HepG2 (cell line): ENCODE data around the gene RNF125. TPM values are rescaled to one million over a fixed set of nuclear protein-coding genes. Genes with fewer than 3 reads are reported as not detected.

ENCODE experiments used
- CBFB ChIP-seq: sonication (generic); formaldehyde crosslinking; IDR thresholded peaks from 2 replicates; pipeline ENCODE4 v1.4.0; 2020; ENCODE audit warnings: missing genetic modification reagents
- HIVEP1 ChIP-seq: sonication (generic); formaldehyde crosslinking; IDR thresholded peaks from 2 replicates; pipeline ENCODE4 v1.4.0; 2020; ENCODE audit warnings: mild to moderate bottlenecking, missing genetic modification reagents
- ISX ChIP-seq: sonication (generic); formaldehyde crosslinking; conservative IDR thresholded peaks from 2 replicates; pipeline ENCODE4 v1.5.0; 2020; ENCODE audit warnings: missing genetic modification reagents
- MAZ ChIP-seq, 2 experiments: sonication (generic) in 1 of 2; formaldehyde crosslinking in 1 of 2; IDR thresholded peaks; 2 replicates each; pipeline versions ENCODE4 v1.5.0 to v1.6.1; 2012 to 2020; ENCODE audit warnings: low read depth in 2 of 2, mild to moderate bottlenecking in 2 of 2, borderline replicate concordance in 1 of 2, improper control_type of control experiment in 1 of 2, low read length in 1 of 2, missing genetic modification reagents in 1 of 2, moderate library complexity in 1 of 2
- PHF8 ChIP-seq: sonication (generic); formaldehyde crosslinking; IDR thresholded peaks from 2 replicates; pipeline ENCODE4 v1.5.0; 2020; ENCODE audit warnings: missing genetic modification reagents
- PRMT3 ChIP-seq: sonication (generic); formaldehyde crosslinking; IDR thresholded peaks from 2 replicates; pipeline ENCODE4 v1.8.1; 2022; ENCODE audit warnings: low read depth, mild to moderate bottlenecking, moderate library complexity, missing genetic modification reagents, borderline replicate concordance
- RORA ChIP-seq: sonication (generic); formaldehyde crosslinking; IDR thresholded peaks from 2 replicates; pipeline ENCODE4 v1.5.0; 2020; ENCODE audit warnings: mild to moderate bottlenecking, missing genetic modification reagents, moderate library complexity
- SALL1 ChIP-seq: sonication (generic); formaldehyde crosslinking; IDR thresholded peaks from 2 replicates; pipeline ENCODE4 v1.8.0; 2022; ENCODE audit warnings: mild to moderate bottlenecking, missing genetic modification reagents
- SMAD3 ChIP-seq: sonication (generic); formaldehyde crosslinking; IDR thresholded peaks from 2 replicates; pipeline ENCODE4 v1.4.0; 2020; ENCODE audit warnings: missing genetic modification reagents
- TOE1 ChIP-seq: sonication (generic); formaldehyde crosslinking; IDR thresholded peaks from 2 replicates; pipeline ENCODE4 v1.4.0; 2020; ENCODE audit warnings: mild to moderate bottlenecking, missing genetic modification reagents
- ZBTB43 ChIP-seq: sonication (generic); formaldehyde crosslinking; conservative IDR thresholded peaks from 2 replicates; pipeline ENCODE4 v1.4.0; 2020; ENCODE audit warnings: missing genetic modification reagents
- ZNF101 ChIP-seq: sonication (generic); formaldehyde crosslinking; IDR thresholded peaks from 2 replicates; pipeline ENCODE4 v1.4.0; 2020; ENCODE audit warnings: mild to moderate bottlenecking, low read depth, missing genetic modification reagents, borderline replicate concordance
- ZNF143 ChIP-seq: sonication (generic); formaldehyde crosslinking; IDR thresholded peaks from 2 replicates; pipeline ENCODE4 v1.4.0; 2020; ENCODE audit warnings: missing genetic modification reagents
- ZNF180 ChIP-seq: sonication (generic); formaldehyde crosslinking; IDR thresholded peaks from 2 replicates; pipeline ENCODE4 v1.4.0; 2020; ENCODE audit warnings: low read depth, missing genetic modification reagents, borderline replicate concordance
- ZNF253 ChIP-seq: sonication (generic); formaldehyde crosslinking; IDR thresholded peaks from 2 replicates; pipeline ENCODE4 v1.8.0; 2022; ENCODE audit warnings: mild to moderate bottlenecking, missing genetic modification reagents, borderline replicate concordance
- ZNF333 ChIP-seq: sonication (generic); formaldehyde crosslinking; IDR thresholded peaks from 2 replicates; pipeline ENCODE4 v1.4.0; 2020; ENCODE audit warnings: mild to moderate bottlenecking, missing genetic modification reagents, borderline replicate concordance
- ZNF34 ChIP-seq: sonication (generic); formaldehyde crosslinking; IDR thresholded peaks from 2 replicates; pipeline ENCODE4 v1.4.0; 2020; ENCODE audit warnings: mild to moderate bottlenecking, missing genetic modification reagents, borderline replicate concordance
- ZNF354B ChIP-seq: sonication (generic); formaldehyde crosslinking; IDR thresholded peaks from 2 replicates; pipeline ENCODE4 v1.8.0; 2022; ENCODE audit warnings: mild to moderate bottlenecking, missing genetic modification reagents
- ZNF639 ChIP-seq: conservative IDR thresholded peaks from 2 replicates; pipeline ENCODE4 v1.6.1; 2018; ENCODE audit warnings: missing genetic modification reagents
- ZNF710 ChIP-seq: sonication (generic); formaldehyde crosslinking; IDR thresholded peaks from 2 replicates; pipeline ENCODE4 v1.5.0; 2020; ENCODE audit warnings: mild to moderate bottlenecking, missing genetic modification reagents, borderline replicate concordance
- ZNF792 ChIP-seq: IDR thresholded peaks from 2 replicates; pipeline ENCODE4 v1.6.1; 2016
- ZNF800 ChIP-seq: sonication (generic); formaldehyde crosslinking; IDR thresholded peaks from 2 replicates; pipeline ENCODE4 v1.4.0; 2020; ENCODE audit warnings: missing genetic modification reagents
- ZSCAN25 ChIP-seq: sonication (generic); formaldehyde crosslinking; IDR thresholded peaks from 2 replicates; pipeline ENCODE4 v1.8.0; 2022; ENCODE audit warnings: mild to moderate bottlenecking, missing genetic modification reagents
- polyA plus RNA-seq, 8 experiments: library from polyadenylated mRNA; depleted of rRNA in 3 of 8; stranded (reverse) in 7 of 8; unstranded in 1 of 8; fragments of >200 nt; fragmentation: Illumina TruSeq in 4 of 8; extraction: Trizol in 4 of 8; gene quantifications; 2 replicates each; pipeline versions ENCODE4 v1.2.1 to v1.2.3, GENCODE V29; 2011 to 2016; ENCODE audit warnings: low read depth in 4 of 8, missing spikeins in 1 of 8, mixed read lengths in 1 of 8; ENCODE audit not compliant: insufficient read depth in 1 of 8
- total RNA-seq, 5 experiments: library from RNA; depleted of rRNA; stranded (reverse); fragments of >200 nt; fragmentation: Illumina TruSeq; extraction: Trizol; gene quantifications; 2 replicates each; pipeline ENCODE4 v1.2.3, GENCODE V29; 2016; ENCODE audit warnings: low read depth in 1 of 5

RNF125 gene
- total and polyA plus RNA-seq, 2 of the 13 experiments (the other 11 are each of a cell fraction or from before 2014, with no cell fraction given), result 0.58 to 1.8 TPM

GRCh38 chr18:32091724-32092421, 73.2 kb downstream of the RNF125 start, which contains the start of gene RNF138 (continued):
- TF ChIP-seq ZNF101 (0 out of 2 replicates have a peak, but pooled peaks have one; percentile 58), ZBTB43 (CRISPR knock-in tag) (no peak), MAZ (IDR thresholded peaks at IDR 0.05; ENCODE audit: borderline replicate concordance, low read depth, low read length) (no peak), MAZ (CRISPR knock-in tag; IDR thresholded peaks at IDR 0.05; ENCODE audit: low read depth) (no peak; the same call in 1 of the 2 replicates), PHF8 (CRISPR knock-in tag) (peak; percentile 87), ZNF253 (CRISPR knock-in tag) (0 out of 2 replicates have a peak, but pooled peaks have one; percentile 84), SMAD3 (CRISPR knock-in tag) (peak; percentile 49; the same call in 1 of the 2 replicates), ZNF800 (CRISPR knock-in tag) (peak; percentile 53), TOE1 (0 out of 2 replicates have a peak, but pooled peaks have one; percentile 46), RORA (0 out of 2 replicates have a peak, but pooled peaks have one; percentile 25), PRMT3 (CRISPR knock-in tag) (0 out of 2 replicates have a peak, but pooled peaks have one; percentile 52), ZNF639 (CRISPR knock-in tag) (peak; percentile 86), ZNF792 (CRISPR knock-in tag) (no peak; the same call in 1 of the 2 replicates), ZNF354B (CRISPR knock-in tag) (0 out of 2 replicates have a peak, but pooled peaks have one; percentile 74), ZSCAN25 (CRISPR knock-in tag) (no peak; the same call in 1 of the 2 replicates), ZNF143 (CRISPR knock-in tag) (no peak), ZNF34 (CRISPR knock-in tag) (no peak), HIVEP1 (CRISPR knock-in tag) (peak; percentile 85), SALL1 (CRISPR knock-in tag) (peak; percentile 85), ISX (CRISPR knock-in tag) (no peak), ZNF180 (CRISPR knock-in tag) (no peak), ZNF333 (peak; percentile 49; the same call in 1 of the 2 replicates), ZNF710 (CRISPR knock-in tag) (0 out of 2 replicates have a peak, but pooled peaks have one; percentile 47), CBFB (CRISPR knock-in tag) (no peak)
